Measurements from ENCODE around the gene ETHE1. TPM values are rescaled to one million over a fixed set of nuclear protein-coding genes. Genes with fewer than 3 reads are reported as not detected.
"Not testable (repeated sequence)": the region's sequence is repeated elsewhere in the genome, so short reads cannot be mapped to it uniquely, and the experiment has no call there.

The ETHE1 gene
- total and polyA plus RNA-seq, 3 experiments from 2014 or later = 34.4 to 77.0 (median 42.3) TPM

DNA sequence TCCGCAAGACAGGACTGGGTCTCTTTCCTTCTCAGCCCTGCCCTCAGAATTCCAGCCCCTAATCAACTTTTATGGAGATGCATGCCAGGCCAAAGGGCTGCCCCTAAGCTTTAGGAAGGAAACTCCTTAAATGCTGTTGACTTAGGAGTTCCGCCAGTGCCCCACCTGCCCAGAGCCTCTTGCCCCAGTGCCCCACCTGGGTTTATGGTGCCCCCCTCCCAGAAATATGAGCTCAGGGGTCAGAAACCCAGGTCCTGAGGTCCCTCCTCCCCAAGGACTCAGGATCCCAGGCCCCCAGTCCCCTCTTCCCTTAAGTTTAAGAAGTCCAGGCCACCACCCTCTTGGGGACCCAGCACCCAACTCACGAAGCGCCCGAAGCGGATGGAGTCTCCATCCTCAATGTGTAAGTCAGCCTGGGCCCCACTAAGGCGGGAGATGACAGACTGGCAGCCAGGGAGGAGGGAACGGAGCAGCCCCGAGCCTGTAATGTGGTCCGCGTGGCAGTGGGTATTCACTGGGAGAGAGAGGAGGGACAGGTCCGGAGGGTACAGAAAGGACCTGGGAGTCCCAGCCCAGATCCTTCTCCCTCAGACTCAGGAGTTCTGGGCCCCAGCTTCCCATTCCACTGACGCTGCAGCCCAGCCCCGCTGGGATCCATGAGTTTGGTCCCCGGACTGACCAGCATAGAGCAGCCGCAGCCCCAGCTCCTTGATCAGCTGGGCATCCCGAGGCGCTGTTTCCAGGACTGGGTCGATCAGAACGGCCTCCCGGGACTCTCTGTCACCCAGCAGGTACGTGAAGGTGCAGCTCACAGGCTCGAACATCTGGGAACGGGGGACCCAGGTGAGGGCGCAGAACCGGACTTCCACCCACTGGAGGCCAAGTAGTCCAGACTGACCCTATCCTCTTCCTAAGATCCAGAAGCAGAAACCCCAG, 897 bp downstream of the ETHE1 start:
- Histone ChIP-seq H3K36me3 (ENCODE audit: insufficient read depth, low read length) (no peaks in the 10 kb centered on the region), H3K27me3 (ENCODE audit: insufficient read depth, low read length, poor library complexity, severe bottlenecking) (no peaks in the 10 kb centered on the region), H3K9me3 (ENCODE audit: low read length) (no peaks in the 10 kb centered on the region), H3K4me3 (ENCODE audit: low read length) (peak overlapping the region; percentile 76), H3K4me1 (ENCODE audit: insufficient read depth, low read length) (peaks cover 21% of the 10 kb centered on the region), H3K27ac (ENCODE audit: low read depth, low read length) (peak overlapping the region; percentile 49)
- no peak for DNase-seq
- ChIA-PET POLR2A (interaction anchor here (1.1 to 2.4 kb wide), 2 partner anchors 69 to 87 kb away, joined by 4 to 6 read pairs; partner anchors contain the start of gene IRGQ), CTCF (interaction anchor here (0.7 to 12.3 kb wide), 3 partner anchors 29 to 83 kb away, joined by 3 to 316 read pairs (median 21); no protein-coding TSS in a partner anchor)
- no peaks in the 10 kb centered on the region for H3K27me3 Mint-ChIP-seq
- peak overlapping the region; percentile 76 to 97 (median 81) for H3K4me3 Mint-ChIP-seq
- peaks cover 22 to 35% (median 34%) of the 10 kb centered on the region in 3 donors for H3K4me1 Mint-ChIP-seq
- H3K27ac Mint-ChIP-seq = peak overlapping the region; percentile 73 to 96 (median 85)
- H3K9me3 Mint-ChIP-seq = no peaks in the 10 kb centered on the region
- peaks cover 0 to 12% (median 3%) of the 10 kb centered on the region in 3 donors for H3K36me3 Mint-ChIP-seq

DNA sequence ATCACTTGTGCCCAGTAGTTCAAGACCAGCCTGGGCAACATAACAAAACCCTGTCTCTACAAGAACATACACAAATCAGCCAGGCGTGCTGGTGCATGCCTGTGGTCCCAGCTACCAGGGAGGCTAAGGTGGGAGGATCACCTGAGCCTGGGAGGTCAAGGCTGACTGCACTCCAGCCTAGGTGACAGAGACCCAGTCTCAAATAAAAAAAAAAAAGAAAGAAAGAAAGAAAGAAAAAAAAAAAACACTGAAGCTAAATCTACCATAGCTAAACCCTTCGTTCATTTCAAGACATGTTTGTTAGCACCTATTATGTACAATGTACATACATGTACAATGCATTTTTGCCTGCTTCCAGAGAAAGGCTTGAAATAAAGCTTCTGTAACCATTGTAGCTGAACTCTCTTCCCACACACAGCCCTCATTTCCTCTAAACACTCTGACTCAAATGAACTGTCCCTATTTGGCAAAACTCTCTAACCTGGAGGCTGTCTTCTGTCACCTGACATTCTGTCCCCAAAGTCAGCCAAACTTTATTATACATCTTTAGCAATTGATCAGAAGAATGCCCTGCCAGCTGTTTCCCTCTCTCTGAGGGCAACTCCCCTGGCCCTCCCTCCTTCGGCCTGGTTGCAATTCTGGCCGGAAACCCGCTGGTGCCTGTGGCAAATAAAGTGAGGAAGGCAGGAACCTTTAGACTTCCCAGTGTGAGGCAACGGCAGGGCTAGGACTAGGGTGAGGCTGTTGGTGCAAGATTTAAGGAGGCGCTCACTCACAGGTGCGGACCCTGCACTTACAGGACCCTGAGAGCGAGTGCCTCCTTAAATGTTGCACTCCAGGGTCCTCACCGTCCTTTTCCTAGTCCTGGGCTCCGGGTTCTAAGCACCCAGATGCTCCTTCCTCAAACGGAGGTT, 1.8 kb downstream of the ETHE1 start:
- Mint-ChIP-seq H3K27ac (peak overlapping the region; percentile 73 to 96 (median 85)), H3K36me3 (peaks cover 0 to 14% (median 3%) of the 10 kb centered on the region in 3 donors), H3K4me3 (peak overlapping the region; percentile 76 to 97 (median 81)), H3K4me1 (peaks cover 22 to 35% (median 34%) of the 10 kb centered on the region in 3 donors), H3K27me3 (no peaks in the 10 kb centered on the region), H3K9me3 (no peaks in the 10 kb centered on the region)
- no peaks in the 10 kb centered on the region for H3K27me3 ChIP-seq (ENCODE audit: insufficient read depth, low read length, poor library complexity, severe bottlenecking)
- H3K27ac ChIP-seq (ENCODE audit: low read depth, low read length) = peak overlapping the region; percentile 20
- CTCF ChIA-PET = interaction anchor here (0.8 to 12.3 kb wide), 4 partner anchors 30 to 93 kb away, joined by 3 to 316 read pairs (median 14); no protein-coding TSS in a partner anchor
- DNase-seq = peak in 1 of 5 donors; percentile 44
- no peaks in the 10 kb centered on the region for H3K36me3 ChIP-seq (ENCODE audit: insufficient read depth, low read length)
- POLR2A ChIA-PET = interaction anchor here (0.5 to 2.4 kb wide), 3 partner anchors 70 to 86 kb away, joined by 4 to 6 read pairs (median 5); partner anchors contain the start of gene IRGQ
- H3K9me3 ChIP-seq (ENCODE audit: low read length) = no peaks in the 10 kb centered on the region
- peak overlapping the region; percentile 76 for H3K4me3 ChIP-seq (ENCODE audit: low read length)
- peaks cover 21% of the 10 kb centered on the region for H3K4me1 ChIP-seq (ENCODE audit: insufficient read depth, low read length)

DNA sequence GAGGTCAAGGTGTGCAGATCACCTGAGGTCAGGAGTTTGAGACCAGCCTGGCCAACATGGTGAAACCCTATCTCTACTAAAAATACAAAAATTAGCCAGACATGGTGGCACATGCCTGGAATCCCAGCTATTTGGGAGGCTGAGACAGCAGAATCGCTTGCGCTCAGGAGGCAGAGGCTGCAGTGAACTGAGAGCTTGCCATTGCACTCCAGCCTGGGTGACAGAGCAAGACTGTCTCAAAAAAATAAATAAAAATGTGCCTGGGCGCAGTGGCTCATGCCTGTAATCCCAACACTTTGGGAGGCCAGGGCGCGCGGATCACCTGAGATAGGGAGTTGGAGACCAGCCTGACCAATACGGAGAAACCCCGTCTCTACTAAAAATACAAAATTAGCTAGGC, 3.3 kb downstream of the ETHE1 start:
- H3K9me3 Mint-ChIP-seq; H3K4me3 Mint-ChIP-seq; H3K27ac Mint-ChIP-seq; H3K27me3 Mint-ChIP-seq; POLR2A ChIA-PET; H3K4me3 ChIP-seq (ENCODE audit: low read length); H3K36me3 ChIP-seq (ENCODE audit: insufficient read depth, low read length); H3K27me3 ChIP-seq (ENCODE audit: insufficient read depth, low read length, poor library complexity, severe bottlenecking); H3K9me3 ChIP-seq (ENCODE audit: low read length); DNase-seq; H3K27ac ChIP-seq (ENCODE audit: low read depth, low read length): not testable (repeated sequence)
- H3K4me1 ChIP-seq (ENCODE audit: insufficient read depth, low read length) = peaks cover 21% of the 10 kb centered on the region
- H3K4me1 Mint-ChIP-seq = peaks cover 26 to 41% (median 40%) of the 10 kb centered on the region in 3 donors
- CTCF ChIA-PET = interaction anchor here (1.2 to 12.3 kb wide), 3 partner anchors 60 to 81 kb away, joined by 3 to 316 read pairs (median 21); no protein-coding TSS in a partner anchor
- peaks cover 0 to 18% (median 6%) of the 10 kb centered on the region in 3 donors for H3K36me3 Mint-ChIP-seq

DNA sequence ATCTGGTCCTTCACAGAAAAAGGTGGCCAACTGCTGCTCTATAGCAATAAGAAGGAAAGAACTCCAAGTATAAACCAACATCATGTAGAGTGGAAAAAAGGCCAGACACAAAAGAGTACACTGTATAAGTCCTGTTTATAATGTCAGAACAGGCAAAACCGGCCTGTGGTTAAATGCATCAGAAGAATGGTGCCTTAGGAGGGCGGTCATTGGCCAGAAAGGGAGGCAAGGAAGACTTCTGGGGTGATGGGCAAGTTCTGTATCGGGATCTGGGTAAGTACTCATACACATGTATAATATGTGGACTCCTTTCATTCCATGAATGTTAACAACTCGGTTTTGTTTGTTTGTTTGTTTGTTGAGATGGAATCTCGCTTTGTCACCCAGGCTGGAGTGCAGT, 4.1 kb downstream of the ETHE1 start:
- Histone ChIP-seq H3K4me1 (ENCODE audit: insufficient read depth, low read length) (peaks cover 21% of the 10 kb centered on the region), H3K4me3 (ENCODE audit: low read length) (no peak overlapping the region), H3K27ac (ENCODE audit: low read depth, low read length) (no peak overlapping the region), H3K9me3 (ENCODE audit: low read length) (no peaks in the 10 kb centered on the region), H3K36me3 (ENCODE audit: insufficient read depth, low read length) (no peaks in the 10 kb centered on the region), H3K27me3 (ENCODE audit: insufficient read depth, low read length, poor library complexity, severe bottlenecking) (no peaks in the 10 kb centered on the region)
- Mint-ChIP-seq H3K27me3 (no peaks in the 10 kb centered on the region), H3K9me3 (no peaks in the 10 kb centered on the region), H3K4me1 (peaks cover 26 to 42% (median 41%) of the 10 kb centered on the region in 3 donors), H3K4me3 (no peak overlapping the region), H3K27ac (peak overlapping the region in 5 of 8 donors; percentile 38 to 81 (median 74)), H3K36me3 (peaks cover 0 to 18% (median 6%) of the 10 kb centered on the region in 3 donors)
- CTCF ChIA-PET = interaction anchor here (0.5 to 12.3 kb wide), 4 partner anchors 59 to 95 kb away, joined by 3 to 316 read pairs (median 3); no protein-coding TSS in a partner anchor
- POLR2A ChIA-PET = no interaction called here
- no peak for DNase-seq

DNA sequence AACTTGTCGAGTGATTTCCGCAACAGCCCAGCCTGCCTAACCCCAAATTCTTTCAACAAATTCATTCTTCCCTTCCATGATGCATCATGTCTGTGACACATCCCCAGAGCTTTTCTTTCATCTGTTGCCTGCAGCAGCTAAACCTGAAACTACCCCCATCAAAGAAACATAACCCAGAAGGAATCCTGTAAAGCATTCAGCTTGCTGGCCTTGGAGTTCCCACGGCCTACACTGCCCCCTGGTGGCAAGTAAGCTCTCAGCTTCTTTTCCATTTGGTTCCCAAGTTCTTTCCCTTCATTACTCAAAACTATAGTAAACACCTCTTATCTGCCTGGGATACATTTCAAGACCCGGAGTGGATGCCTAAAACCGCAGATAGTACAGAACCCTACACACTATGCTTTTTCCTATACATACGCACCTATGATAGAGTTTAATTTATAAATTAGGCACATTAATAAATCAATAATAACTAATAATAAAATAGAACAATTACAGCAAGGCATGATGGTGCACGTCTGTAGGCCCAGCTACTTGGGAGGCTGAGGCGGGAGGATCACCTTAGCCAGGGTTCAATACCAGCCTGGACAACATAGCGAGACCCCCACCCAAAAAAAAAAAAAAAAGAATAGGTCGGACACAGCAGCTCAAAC, 7.4 kb downstream of the ETHE1 start:
- ChIA-PET POLR2A (interaction anchor here (0.5 to 1.9 kb wide), 4 partner anchors 69 to 150 kb away, joined by 4 to 13 read pairs (median 8); partner anchors contain the start of gene PLAUR), CTCF (interaction anchor here (0.6 to 12.3 kb wide), 30 partner anchors 9 to 155 kb away, joined by 3 to 316 read pairs (median 4); partner anchors contain the start of genes PHLDB3 and ZNF575)
- Histone ChIP-seq H3K36me3 (ENCODE audit: insufficient read depth, low read length) (no peaks in the 10 kb centered on the region), H3K27me3 (ENCODE audit: insufficient read depth, low read length, poor library complexity, severe bottlenecking) (no peaks in the 10 kb centered on the region), H3K4me3 (ENCODE audit: low read length) (no peak overlapping the region), H3K9me3 (ENCODE audit: low read length) (no peaks in the 10 kb centered on the region), H3K4me1 (ENCODE audit: insufficient read depth, low read length) (peaks cover 4% of the 10 kb centered on the region), H3K27ac (ENCODE audit: low read depth, low read length) (no peak overlapping the region)
- no peak overlapping the region for H3K4me3 Mint-ChIP-seq
- no peaks in the 10 kb centered on the region for H3K9me3 Mint-ChIP-seq
- peaks cover 0 to 16% (median 6%) of the 10 kb centered on the region in 3 donors for H3K36me3 Mint-ChIP-seq
- H3K27ac Mint-ChIP-seq = peak overlapping the region; percentile 1 to 94 (median 26)
- H3K27me3 Mint-ChIP-seq = no peaks in the 10 kb centered on the region
- peak; percentile 65 to 85 (median 74) for DNase-seq
- peaks cover 11 to 17% (median 16%) of the 10 kb centered on the region in 3 donors for H3K4me1 Mint-ChIP-seq

GRCh38 chr19:43518051-43518450, 8.9 kb downstream of the ETHE1 start:
- Histone ChIP-seq H3K27ac (ENCODE audit: low read depth, low read length) (no peak overlapping the region), H3K27me3 (ENCODE audit: insufficient read depth, low read length, poor library complexity, severe bottlenecking) (no peaks in the 10 kb centered on the region), H3K9me3 (ENCODE audit: low read length) (no peaks in the 10 kb centered on the region), H3K4me1 (ENCODE audit: insufficient read depth, low read length) (no peaks in the 10 kb centered on the region), H3K36me3 (ENCODE audit: insufficient read depth, low read length) (no peaks in the 10 kb centered on the region), H3K4me3 (ENCODE audit: low read length) (no peak overlapping the region)
- CTCF ChIA-PET = interaction anchor here (0.7 to 12.3 kb wide), 6 partner anchors 15 to 93 kb away, joined by 3 to 316 read pairs (median 10); partner anchors contain the start of gene ZNF575
- peaks cover 0 to 21% (median 6%) of the 10 kb centered on the region in 3 donors for H3K36me3 Mint-ChIP-seq
- H3K27me3 Mint-ChIP-seq = no peaks in the 10 kb centered on the region
- peaks cover 7 to 13% (median 11%) of the 10 kb centered on the region in 3 donors for H3K4me1 Mint-ChIP-seq
- POLR2A ChIA-PET = interaction anchor here (0.6 kb wide), 1 partner anchor 14 kb away, joined by 4 read pairs; the partner anchor contains the start of gene PHLDB3
- DNase-seq = no peak
- H3K4me3 Mint-ChIP-seq = no peak overlapping the region
- no peak overlapping the region for H3K27ac Mint-ChIP-seq
- no peaks in the 10 kb centered on the region for H3K9me3 Mint-ChIP-seq

DNA sequence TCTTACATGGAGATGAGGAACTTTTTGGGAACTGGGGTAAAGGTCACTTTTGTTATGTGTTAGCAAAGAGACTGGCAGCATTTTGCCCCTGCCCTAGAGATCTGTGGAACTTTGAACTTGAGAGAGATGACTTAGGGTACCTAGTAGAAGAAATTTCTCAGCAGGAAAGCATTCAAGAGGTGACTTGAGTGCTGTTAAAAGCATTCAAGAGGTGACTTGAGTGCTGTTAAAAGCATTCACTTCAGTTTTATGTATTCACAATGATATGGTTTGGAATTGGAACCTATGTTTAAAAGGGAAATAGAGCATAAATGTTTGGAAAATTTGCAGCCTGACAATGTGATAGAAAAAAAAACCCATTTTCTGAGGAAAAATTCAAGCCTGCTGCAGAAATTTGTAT, 14.6 kb downstream of the ETHE1 start:
- H3K27me3 Mint-ChIP-seq; H3K27ac ChIP-seq (ENCODE audit: low read depth, low read length); H3K4me1 Mint-ChIP-seq; H3K9me3 ChIP-seq (ENCODE audit: low read length); H3K4me3 Mint-ChIP-seq; POLR2A ChIA-PET; H3K4me3 ChIP-seq (ENCODE audit: low read length); H3K27me3 ChIP-seq (ENCODE audit: insufficient read depth, low read length, poor library complexity, severe bottlenecking); H3K9me3 Mint-ChIP-seq; DNase-seq; H3K4me1 ChIP-seq (ENCODE audit: insufficient read depth, low read length): not testable (repeated sequence)
- CTCF ChIA-PET = interaction anchor here (1.7 kb wide), 1 partner anchor 83 kb away, joined by 4 read pairs; the partner anchor contains the start of gene IRGQ
- Mint-ChIP-seq H3K27ac (peak overlapping the region in 1 of 8 donors; percentile 51), H3K36me3 (peaks cover 0 to 43% (median 8%) of the 10 kb centered on the region in 3 donors)
- peaks cover 22% of the 10 kb centered on the region for H3K36me3 ChIP-seq (ENCODE audit: insufficient read depth, low read length)
